ENCODE results near the gene TMPRSS3. TPM values are rescaled to one million over a fixed set of nuclear protein-coding genes. Genes with fewer than 3 reads are reported as not detected.

Gene TMPRSS3
- polyA plus RNA-seq, 1 donor, result 5.6 TPM

DNA sequence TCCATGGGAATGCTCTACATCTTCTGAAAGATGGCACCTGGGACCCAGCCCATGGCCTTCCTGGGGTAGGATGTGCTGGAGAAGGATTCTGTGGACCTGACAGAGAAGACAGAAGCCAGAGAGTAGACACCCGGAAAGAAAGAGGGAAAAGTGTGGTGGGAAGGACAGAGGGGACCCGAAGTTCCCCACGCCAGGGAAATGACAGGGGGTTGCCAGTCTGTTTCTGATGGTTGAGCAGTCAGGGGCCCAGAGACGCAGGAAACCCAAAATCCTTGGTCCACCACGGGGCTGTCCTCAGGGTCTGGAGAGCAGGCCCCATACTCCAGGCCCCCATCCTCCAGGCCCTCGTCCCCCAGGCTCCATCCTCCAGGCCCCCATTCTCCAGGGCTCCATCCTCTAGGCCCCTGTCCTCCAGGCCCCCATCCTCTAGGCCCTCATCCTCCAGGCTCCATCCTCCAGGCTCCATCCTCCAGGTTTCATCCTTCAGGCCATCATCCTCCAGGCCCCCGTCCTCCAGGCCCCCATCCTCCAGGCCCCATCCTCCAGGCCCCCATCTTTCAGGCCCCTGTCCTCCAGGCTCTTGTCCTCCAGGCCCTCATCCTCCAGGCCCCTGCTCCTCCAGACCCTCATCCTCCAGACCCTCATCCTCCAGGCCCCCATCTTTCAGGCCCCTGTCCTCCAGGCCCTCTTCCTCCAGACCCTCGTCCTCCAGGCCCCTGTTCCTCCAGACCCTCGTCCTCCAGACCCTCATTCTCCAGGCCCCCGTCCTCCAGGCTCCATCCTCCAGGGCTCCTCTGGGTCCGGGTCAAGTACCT, 44.0 kb downstream of the TMPRSS3 start:
- Histone ChIP-seq H3K36me3 (ENCODE audit: control insufficient read depth, insufficient read depth, low read length) (no peaks in the 10 kb centered on the region), H3K27me3 (ENCODE audit: control insufficient read depth, insufficient read depth, low read length) (no peaks in the 10 kb centered on the region), H3K4me3 (ENCODE audit: low read length) (no peak overlapping the region), H3K9me3 (ENCODE audit: control insufficient read depth, low read depth, low read length) (peaks cover 7% of the 10 kb centered on the region), H3K27ac (ENCODE audit: low read length) (no peak overlapping the region), H3K4me1 (ENCODE audit: control insufficient read depth, insufficient read depth, low read length) (peaks cover 10% of the 10 kb centered on the region)
- no peak for DNase-seq
- 92% methylated on average over 2 of the region's 11 CpGs for WGBS (ENCODE audit: insufficient coverage, low lambda C conversion rate)

DNA sequence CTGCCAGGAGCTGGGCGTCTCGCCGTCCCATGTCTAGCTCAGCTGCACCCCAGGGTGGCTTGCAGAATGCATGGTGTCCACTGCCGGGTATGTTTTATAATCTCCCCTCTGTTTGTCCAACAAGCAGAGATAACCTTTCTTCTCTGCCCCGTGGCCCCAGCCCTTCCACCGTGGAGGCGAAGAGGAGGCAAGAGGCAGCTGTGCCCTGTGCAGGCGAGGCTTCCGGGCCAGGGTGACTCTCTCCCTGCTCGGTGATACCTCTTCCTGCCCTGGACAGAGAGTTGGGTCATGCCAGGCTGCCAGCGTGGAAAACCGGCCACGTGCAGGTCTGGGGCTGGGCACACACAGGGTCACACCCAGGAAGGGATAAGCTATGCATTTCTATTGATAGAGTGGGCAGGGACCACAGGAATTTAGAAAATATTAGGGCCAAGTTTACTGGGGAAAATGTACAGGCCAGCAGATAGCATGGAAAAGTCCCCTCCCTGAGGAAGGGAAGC, 44.9 kb downstream of the TMPRSS3 start, which contains the start of gene TFF2:
Gene TFF2 (minus strand): TSS at position 68 of the 500 bp plus-strand sequence. CDS start 37 bp downstream, at position 31.
- Histone ChIP-seq H3K4me3 (ENCODE audit: low read length) (no peak within 1 kb of the TSS), H3K27me3 (ENCODE audit: control insufficient read depth, insufficient read depth, low read length) (no peaks in the 10 kb centered on the region), H3K4me1 (ENCODE audit: control insufficient read depth, insufficient read depth, low read length) (peaks cover 10% of the 10 kb centered on the region), H3K36me3 (ENCODE audit: control insufficient read depth, insufficient read depth, low read length) (no peaks in the 10 kb centered on the region), H3K27ac (ENCODE audit: low read length) (no peak within 1 kb of the TSS), H3K9me3 (ENCODE audit: control insufficient read depth, low read depth, low read length) (peaks cover 7% of the 10 kb centered on the region)
- no CpG with 5 or more reads among the region's 13 CpGs for WGBS (ENCODE audit: insufficient coverage, low lambda C conversion rate)
- DNase-seq, result peak in 1 of 2 donors; percentile 24

GRCh38 chr21:42350318-42350910, 45.4 kb downstream of the TMPRSS3 start:
- Histone ChIP-seq H3K4me1 (ENCODE audit: control insufficient read depth, insufficient read depth, low read length) (peaks cover 10% of the 10 kb centered on the region), H3K27me3 (ENCODE audit: control insufficient read depth, insufficient read depth, low read length) (no peaks in the 10 kb centered on the region), H3K4me3 (ENCODE audit: low read length) (no peak overlapping the region), H3K9me3 (ENCODE audit: control insufficient read depth, low read depth, low read length) (peaks cover 4% of the 10 kb centered on the region), H3K27ac (ENCODE audit: low read length) (no peak overlapping the region), H3K36me3 (ENCODE audit: control insufficient read depth, insufficient read depth, low read length) (no peaks in the 10 kb centered on the region)
- DNase-seq, result no peak
- WGBS (ENCODE audit: insufficient coverage, low lambda C conversion rate), result no CpG with 5 or more reads among the region's 11 CpGs

DNA sequence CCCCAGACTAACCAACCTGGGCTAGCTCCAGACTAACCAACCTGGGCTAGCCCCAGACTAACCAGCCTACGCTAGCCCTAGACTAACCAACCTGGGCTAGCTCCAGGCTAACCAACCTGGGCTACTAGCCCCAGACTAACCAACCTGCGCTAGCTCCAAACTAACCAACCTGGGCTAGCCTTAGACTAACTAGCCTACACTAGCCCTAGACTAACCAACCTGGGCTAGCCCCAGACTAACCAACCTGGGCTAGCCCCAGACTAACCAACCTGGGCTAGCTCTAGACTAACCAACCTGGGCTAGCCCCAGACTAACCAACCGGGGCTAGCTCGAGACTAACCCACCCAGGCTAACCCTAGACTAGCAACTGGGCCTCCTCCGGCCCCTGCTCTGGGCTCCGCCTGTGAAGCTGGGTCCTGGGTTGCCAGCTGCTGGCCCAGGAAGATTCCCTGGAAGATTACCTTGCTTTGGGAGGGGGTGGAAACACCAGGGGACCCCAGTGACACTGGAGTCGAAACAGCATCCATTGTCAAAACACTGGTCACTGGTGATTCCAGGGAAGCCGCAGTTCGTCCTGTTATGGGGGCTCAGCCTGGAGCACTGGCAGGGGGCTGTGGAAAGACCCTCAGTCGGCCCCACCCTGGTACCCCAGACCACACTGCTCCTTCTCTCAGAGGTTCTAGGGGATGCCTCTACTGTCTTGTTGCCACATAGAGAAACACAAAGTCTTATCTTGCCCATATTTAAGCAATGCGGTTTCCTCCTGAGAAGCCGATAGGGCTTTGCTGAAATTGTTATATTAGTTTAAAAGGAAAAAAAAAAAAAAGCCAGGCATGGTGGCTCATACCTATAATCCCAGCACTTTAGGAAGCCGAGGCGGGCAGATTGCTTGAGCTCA, 46.2 kb downstream of the TMPRSS3 start:
- Histone ChIP-seq H3K9me3 (ENCODE audit: control insufficient read depth, low read depth, low read length) (no peaks in the 10 kb centered on the region), H3K4me1 (ENCODE audit: control insufficient read depth, insufficient read depth, low read length) (peaks cover 10% of the 10 kb centered on the region), H3K27ac (ENCODE audit: low read length) (no peak overlapping the region), H3K36me3 (ENCODE audit: control insufficient read depth, insufficient read depth, low read length) (no peaks in the 10 kb centered on the region), H3K27me3 (ENCODE audit: control insufficient read depth, insufficient read depth, low read length) (no peaks in the 10 kb centered on the region), H3K4me3 (ENCODE audit: low read length) (no peak overlapping the region)
- DNase-seq, result no peak
- 100% methylated on average over 2 of the region's 14 CpGs for WGBS (ENCODE audit: insufficient coverage, low lambda C conversion rate)

GRCh38 chr21:42348762-42349161, 47.1 kb downstream of the TMPRSS3 start:
- no peak overlapping the region for H3K27ac ChIP-seq (ENCODE audit: low read length)
- H3K36me3 ChIP-seq (ENCODE audit: control insufficient read depth, insufficient read depth, low read length), result no peaks in the 10 kb centered on the region
- no peaks in the 10 kb centered on the region for H3K27me3 ChIP-seq (ENCODE audit: control insufficient read depth, insufficient read depth, low read length)
- peaks cover 10% of the 10 kb centered on the region for H3K4me1 ChIP-seq (ENCODE audit: control insufficient read depth, insufficient read depth, low read length)
- no peaks in the 10 kb centered on the region for H3K9me3 ChIP-seq (ENCODE audit: control insufficient read depth, low read depth, low read length)
- no peak overlapping the region for H3K4me3 ChIP-seq (ENCODE audit: low read length)
- DNase-seq, result no peak
- no CpG with 5 or more reads among the region's 2 CpGs for WGBS (ENCODE audit: insufficient coverage, low lambda C conversion rate)

DNA sequence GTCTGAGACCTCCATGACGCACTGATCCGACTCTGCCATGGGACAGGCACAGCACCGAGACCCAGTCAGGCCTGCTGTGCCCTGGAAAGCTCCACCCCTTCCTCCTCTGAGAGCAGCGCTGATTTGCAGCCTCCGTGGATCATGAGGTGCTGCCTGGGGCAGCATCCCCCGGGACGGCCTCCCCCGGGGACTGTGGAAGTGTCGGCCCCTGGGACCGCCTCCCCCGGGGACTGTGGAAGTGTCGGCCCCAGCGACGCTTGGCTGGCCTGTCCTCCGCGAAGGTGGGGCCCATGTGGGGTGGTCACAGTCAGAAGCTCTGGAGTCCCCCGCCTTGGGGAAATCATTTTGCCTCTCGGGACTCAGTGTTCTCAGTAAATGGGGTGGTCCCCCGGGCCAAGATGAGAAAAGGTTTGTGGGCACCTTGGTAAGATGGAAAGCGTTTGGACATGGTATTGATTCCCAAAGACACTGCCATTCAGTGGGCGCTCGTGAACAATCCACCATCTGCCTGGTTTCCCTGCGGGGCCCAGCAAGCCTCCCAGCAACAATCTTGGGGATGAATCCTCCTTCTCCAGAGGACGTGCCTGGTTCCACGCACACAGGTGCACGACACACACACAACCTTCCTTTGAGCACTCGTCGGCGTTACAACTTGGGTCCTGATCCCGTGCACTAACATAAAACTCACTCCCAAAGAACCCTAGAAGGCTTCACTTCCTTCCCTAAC, 48.1 kb downstream of the TMPRSS3 start:
- H3K4me1 ChIP-seq (ENCODE audit: control insufficient read depth, insufficient read depth, low read length), result peaks cover 10% of the 10 kb centered on the region
- H3K36me3 ChIP-seq (ENCODE audit: control insufficient read depth, insufficient read depth, low read length), result no peaks in the 10 kb centered on the region
- no peaks in the 10 kb centered on the region for H3K9me3 ChIP-seq (ENCODE audit: control insufficient read depth, low read depth, low read length)
- no CpG with 5 or more reads among the region's 30 CpGs for WGBS (ENCODE audit: insufficient coverage, low lambda C conversion rate)
- no peak overlapping the region for H3K27ac ChIP-seq (ENCODE audit: low read length)
- no peak overlapping the region for H3K4me3 ChIP-seq (ENCODE audit: low read length)
- DNase-seq, result no peak
- H3K27me3 ChIP-seq (ENCODE audit: control insufficient read depth, insufficient read depth, low read length), result no peaks in the 10 kb centered on the region

- DNase-seq, result no peak
- Histone ChIP-seq H3K4me1 (ENCODE audit: control insufficient read depth, insufficient read depth, low read length) (peaks cover 10% of the 10 kb centered on the region), H3K27me3 (ENCODE audit: control insufficient read depth, insufficient read depth, low read length) (no peaks in the 10 kb centered on the region), H3K27ac (ENCODE audit: low read length) (no peak overlapping the region), H3K4me3 (ENCODE audit: low read length) (no peak overlapping the region), H3K36me3 (ENCODE audit: control insufficient read depth, insufficient read depth, low read length) (no peaks in the 10 kb centered on the region), H3K9me3 (ENCODE audit: control insufficient read depth, low read depth, low read length) (no peaks in the 10 kb centered on the region)
- no CpG with 5 or more reads among the region's 30 CpGs for WGBS (ENCODE audit: insufficient coverage, low lambda C conversion rate)
Measured at GRCh38 chr21:42346866-42347600, 48.8 kb downstream of the TMPRSS3 start.

DNA sequence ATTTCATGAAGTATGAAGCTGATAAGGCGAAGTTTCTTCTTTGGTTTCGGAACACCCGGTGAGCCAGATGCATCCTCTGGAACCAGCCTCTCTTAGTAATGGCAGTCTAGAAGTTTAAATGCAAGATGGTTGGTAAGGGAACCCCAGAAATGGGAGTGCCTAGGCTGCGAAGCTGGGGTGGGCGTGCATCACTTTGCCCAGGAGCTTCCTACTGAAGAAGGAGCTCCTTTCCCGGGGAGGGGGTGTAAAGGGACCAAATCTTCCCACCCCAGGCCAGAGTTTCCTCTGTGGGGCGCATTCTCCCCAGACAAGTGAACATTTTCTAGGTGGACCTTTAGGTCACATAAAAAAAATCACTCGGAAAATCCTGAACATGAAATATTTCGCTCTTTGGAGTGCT, 49.4 kb downstream of the TMPRSS3 start:
- 66% methylated on average over 2 of the region's 9 CpGs for WGBS (ENCODE audit: insufficient coverage, low lambda C conversion rate)
- DNase-seq, result no peak
- no peak overlapping the region for H3K27ac ChIP-seq (ENCODE audit: low read length)

GRCh38 chr21:42344631-42345030, 51.2 kb downstream of the TMPRSS3 start:
- H3K27me3 ChIP-seq (ENCODE audit: control insufficient read depth, insufficient read depth, low read length), result no peaks in the 10 kb centered on the region
- H3K4me1 ChIP-seq (ENCODE audit: control insufficient read depth, insufficient read depth, low read length), result no peaks in the 10 kb centered on the region
- DNase-seq, result no peak
- H3K27ac ChIP-seq (ENCODE audit: low read length), result no peak overlapping the region
- H3K36me3 ChIP-seq (ENCODE audit: control insufficient read depth, insufficient read depth, low read length), result no peaks in the 10 kb centered on the region
- H3K9me3 ChIP-seq (ENCODE audit: control insufficient read depth, low read depth, low read length), result no peaks in the 10 kb centered on the region
- no peak overlapping the region for H3K4me3 ChIP-seq (ENCODE audit: low read length)
- WGBS (ENCODE audit: insufficient coverage, low lambda C conversion rate), result 80% methylated on average over 2 of the region's 4 CpGs

More for the DNA sequence above, 49.4 kb downstream of the TMPRSS3 start:
- no peaks in the 10 kb centered on the region for H3K27me3 ChIP-seq (ENCODE audit: control insufficient read depth, insufficient read depth, low read length)
- no peak overlapping the region for H3K4me3 ChIP-seq (ENCODE audit: low read length)
- H3K9me3 ChIP-seq (ENCODE audit: control insufficient read depth, low read depth, low read length), result no peaks in the 10 kb centered on the region
- H3K36me3 ChIP-seq (ENCODE audit: control insufficient read depth, insufficient read depth, low read length), result no peaks in the 10 kb centered on the region
- peaks cover 10% of the 10 kb centered on the region for H3K4me1 ChIP-seq (ENCODE audit: control insufficient read depth, insufficient read depth, low read length)
